AG10803 (cell line): ENCODE measurements around the gene TCF7L2.
A peak's percentile ranks its signal among the peaks of the same experiment; 100 is the strongest.

ENCODE experiments used
- DNase-seq: peaks from one replicate; pipeline ENCODE4 v3.0.0; 2010; ENCODE audit warnings: low read depth
- H3K4me3 ChIP-seq: 2 replicates; pipeline ENCODE4 v1.5.1; 2011; ENCODE audit warnings: mild to moderate bottlenecking, low read length, control low read depth
- TF ChIP-seq, protein P1 (sequence below): conservative IDR thresholded peaks from 2 replicates; pipeline ENCODE4 v1.5.1; 2011; ENCODE audit warnings: mild to moderate bottlenecking, low read length, control low read depth, inconsistent platforms

The TCF7L2 gene

DNA sequence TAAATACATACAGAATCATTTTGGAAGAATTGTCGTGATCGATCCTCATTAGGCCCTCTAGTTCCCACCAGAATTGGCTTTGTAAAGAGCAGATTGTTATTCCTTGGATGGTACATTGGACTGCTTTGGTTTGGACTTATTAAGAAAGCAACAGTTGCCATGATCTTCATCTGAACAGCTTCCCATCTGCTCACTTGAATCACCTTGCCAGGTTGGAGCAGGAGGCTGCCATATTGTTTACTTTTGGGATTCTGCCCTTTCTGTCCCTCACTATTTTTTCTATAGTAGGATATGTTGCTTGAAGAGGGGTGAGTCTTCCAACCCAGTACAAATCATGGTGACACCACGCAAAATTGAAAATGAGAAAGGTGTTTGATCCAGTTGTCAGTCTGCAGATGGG, 199.6 kb downstream of the TCF7L2 start:
- DNase-seq = no peak
- no peak overlapping the region for H3K4me3 ChIP-seq
- TF ChIP-seq, protein P1, sequence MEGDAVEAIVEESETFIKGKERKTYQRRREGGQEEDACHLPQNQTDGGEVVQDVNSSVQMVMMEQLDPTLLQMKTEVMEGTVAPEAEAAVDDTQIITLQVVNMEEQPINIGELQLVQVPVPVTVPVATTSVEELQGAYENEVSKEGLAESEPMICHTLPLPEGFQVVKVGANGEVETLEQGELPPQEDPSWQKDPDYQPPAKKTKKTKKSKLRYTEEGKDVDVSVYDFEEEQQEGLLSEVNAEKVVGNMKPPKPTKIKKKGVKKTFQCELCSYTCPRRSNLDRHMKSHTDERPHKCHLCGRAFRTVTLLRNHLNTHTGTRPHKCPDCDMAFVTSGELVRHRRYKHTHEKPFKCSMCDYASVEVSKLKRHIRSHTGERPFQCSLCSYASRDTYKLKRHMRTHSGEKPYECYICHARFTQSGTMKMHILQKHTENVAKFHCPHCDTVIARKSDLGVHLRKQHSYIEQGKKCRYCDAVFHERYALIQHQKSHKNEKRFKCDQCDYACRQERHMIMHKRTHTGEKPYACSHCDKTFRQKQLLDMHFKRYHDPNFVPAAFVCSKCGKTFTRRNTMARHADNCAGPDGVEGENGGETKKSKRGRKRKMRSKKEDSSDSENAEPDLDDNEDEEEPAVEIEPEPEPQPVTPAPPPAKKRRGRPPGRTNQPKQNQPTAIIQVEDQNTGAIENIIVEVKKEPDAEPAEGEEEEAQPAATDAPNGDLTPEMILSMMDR = no peak

DNA sequence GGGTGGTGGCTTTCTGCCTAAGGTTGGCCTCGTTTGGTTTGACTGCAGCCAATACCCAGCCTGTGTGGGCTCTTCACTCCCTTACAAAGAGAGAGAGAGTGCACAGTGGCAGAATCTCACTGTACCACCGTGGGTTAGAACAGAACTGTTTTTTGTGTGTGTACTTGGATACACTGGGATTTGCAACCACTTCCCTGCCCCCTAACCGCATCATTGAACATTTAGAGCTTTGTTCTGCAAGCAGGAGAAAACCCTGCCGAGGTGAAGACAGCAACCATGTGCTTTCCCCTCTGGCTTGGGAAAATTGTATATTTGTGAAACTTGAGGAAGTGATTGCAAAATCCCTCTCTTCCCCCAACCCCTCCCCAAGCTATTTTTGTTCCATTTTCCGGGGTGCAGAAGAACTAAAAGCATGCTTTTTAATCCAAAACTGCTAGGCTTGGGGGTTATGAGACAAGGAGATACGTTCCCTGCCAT, 201.2 kb downstream of the TCF7L2 start:
- DNase-seq = no peak
- no peak overlapping the region for H3K4me3 ChIP-seq
- TF ChIP-seq, protein P1 = no peak

DNA sequence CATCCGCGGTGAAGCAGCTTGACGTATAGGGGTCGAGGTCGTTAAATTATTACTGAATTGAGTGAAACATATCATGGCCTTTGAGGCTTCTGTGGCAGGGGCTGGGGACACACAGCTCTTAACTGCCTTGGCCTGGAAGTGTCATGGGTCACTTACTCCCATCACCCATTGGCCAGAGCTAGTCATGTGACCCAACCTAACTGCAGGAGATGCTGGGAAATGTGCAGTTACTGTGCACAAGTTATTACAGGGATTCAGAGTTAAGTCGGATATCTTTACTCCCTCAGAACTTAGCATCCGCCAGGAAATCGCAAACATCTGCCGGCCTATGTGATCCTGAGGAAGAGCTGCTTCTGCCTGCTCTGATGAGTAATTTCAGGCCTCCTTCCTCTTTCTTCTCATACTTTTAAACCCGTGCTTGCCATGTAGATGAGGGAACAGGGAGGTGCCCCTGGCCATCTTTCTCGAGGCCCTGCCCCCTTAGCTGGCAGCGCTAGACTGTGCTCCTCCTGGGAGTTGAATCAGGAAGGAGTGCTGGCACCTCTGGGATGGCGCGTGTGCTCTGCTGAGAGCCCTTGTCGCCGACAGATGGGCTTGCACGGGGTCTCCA, 203.6 kb downstream of the TCF7L2 start:
- TF ChIP-seq, protein P1 = no peak
- no peak overlapping the region for H3K4me3 ChIP-seq
- peak; percentile 21 for DNase-seq

DNA sequence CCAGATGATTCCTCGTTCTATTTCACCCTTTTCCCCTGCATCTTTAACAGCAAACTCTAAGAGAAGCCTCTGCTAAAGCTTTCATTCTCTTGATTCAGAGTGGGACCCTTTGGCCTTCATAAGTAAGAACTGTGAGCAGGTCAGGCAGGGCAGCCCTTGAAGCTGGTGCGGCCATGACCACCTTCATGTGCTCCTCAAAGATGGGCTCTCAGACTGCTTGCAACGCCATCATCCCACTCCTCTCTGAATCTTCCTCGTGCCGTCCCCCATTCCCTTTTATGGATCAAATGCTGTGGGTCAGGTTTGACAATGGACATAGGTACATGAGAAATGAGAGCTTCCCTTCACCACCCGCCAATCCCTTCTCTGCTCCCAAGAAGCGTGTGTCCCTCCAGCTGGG, 207.4 kb downstream of the TCF7L2 start:
- no peak for DNase-seq
- H3K4me3 ChIP-seq = no peak overlapping the region
- TF ChIP-seq, protein P1 = no peak

DNA sequence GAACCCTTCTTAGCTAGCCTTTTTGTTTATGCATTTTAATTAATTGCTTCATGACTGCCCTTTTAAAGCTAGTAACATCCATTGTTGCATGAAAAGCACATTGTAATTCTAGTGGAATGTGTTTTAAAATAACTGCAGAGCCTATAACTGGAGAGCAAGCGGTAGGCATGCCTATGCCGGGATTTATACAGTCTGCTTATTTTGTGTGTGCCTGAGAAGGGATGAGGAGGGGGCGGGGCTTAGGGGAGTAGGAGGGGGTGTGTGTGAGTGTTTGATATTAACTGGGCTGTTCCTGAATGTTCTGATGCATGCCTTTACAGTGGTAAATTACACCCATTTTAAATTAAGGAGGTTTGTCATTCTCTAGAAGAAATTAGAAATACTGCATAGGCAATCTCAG, 208.1 kb downstream of the TCF7L2 start:
- H3K4me3 ChIP-seq = no peak overlapping the region
- no peak for DNase-seq
- TF ChIP-seq, protein P1 = no peak

DNA sequence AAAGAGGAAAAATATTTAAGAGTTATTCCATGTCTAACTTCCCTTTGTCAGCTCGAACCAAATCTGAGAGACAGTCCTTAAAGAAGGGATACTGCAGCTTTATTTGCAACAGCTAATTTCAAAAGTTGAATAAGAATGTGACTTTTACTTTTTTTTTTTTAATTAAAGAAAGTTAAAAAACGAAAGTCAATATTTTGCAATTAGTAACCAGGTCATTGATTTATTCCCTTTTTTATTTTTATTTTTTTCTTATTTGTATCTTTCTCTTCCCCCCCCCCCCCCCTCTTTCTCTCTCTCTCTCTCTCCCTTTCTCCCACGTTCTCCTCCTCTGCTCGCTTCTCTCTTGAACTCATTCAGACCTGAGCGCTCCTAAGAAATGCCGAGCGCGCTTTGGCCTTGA, 209.5 kb downstream of the TCF7L2 start:
- no peak overlapping the region for H3K4me3 ChIP-seq
- no peak for DNase-seq
- TF ChIP-seq, protein P1 = no peak

DNA sequence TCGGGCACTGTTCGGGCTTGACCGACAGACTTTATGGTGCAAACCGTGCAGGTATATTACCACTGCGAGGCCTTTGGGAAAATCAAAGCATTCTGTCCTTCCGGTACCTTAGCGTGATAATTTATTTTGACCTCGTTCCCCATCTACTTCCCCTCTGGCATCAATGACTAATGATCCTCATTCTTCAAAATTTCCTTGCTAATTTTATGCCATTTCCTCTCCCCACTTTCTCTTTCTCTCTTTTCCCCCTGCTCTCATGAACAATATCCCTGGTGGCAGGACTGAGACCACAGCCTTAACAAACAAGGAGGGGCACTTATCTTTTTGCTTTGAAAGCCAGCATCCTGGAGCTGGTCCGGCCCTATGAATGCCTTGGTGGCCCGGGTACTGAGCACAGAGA, 210.6 kb downstream of the TCF7L2 start:
- TF ChIP-seq, protein P1 = no peak
- no peak overlapping the region for H3K4me3 ChIP-seq
- no peak for DNase-seq
